CD8-positive, alpha-beta memory T cell (primary cell): ENCODE results near the gene ACACB. TPM values are rescaled to one million over a fixed set of nuclear protein-coding genes. Genes with fewer than 3 reads are reported as not detected.
A peak's percentile ranks its signal among the peaks of the same experiment; 100 is the strongest.

Experiments
- CTCF ChIA-PET: fragments of 350-600 bp; sonication (Branson Sonifier 250); formaldehyde crosslinking; loops from one replicate; lab custom pipeline; 2021; ENCODE audit warnings: antibody characterized with exemption; lab: Charles Lee
- POLR2A ChIA-PET: fragments of 350-600 bp; sonication (Branson Sonifier 250); formaldehyde crosslinking; loops from one replicate; lab custom pipeline; 2021; ENCODE audit warnings: antibody characterized with exemption; lab: Charles Lee
- DNase-seq, 5 donors: peaks; one replicate each; pipeline versions ENCODE4 v3.0.0 to v3.0.0-alpha.2; 2020 to 2022; ENCODE audit warnings: mixed read lengths in 1 of 5
- H3K27ac ChIP-seq: one replicate; pipeline ENCODE4 v1.7.0; 2013; ENCODE audit warnings: low read depth, mild to moderate bottlenecking, low read length, moderate library complexity
- H3K27me3 ChIP-seq: 2 replicates; pipeline ENCODE4 v1.7.0; 2013; ENCODE audit warnings: low read length, mild to moderate bottlenecking; ENCODE audit not compliant: insufficient read depth, poor library complexity, severe bottlenecking
- H3K36me3 ChIP-seq: 2 replicates; pipeline ENCODE4 v1.7.0; 2013; ENCODE audit warnings: mild to moderate bottlenecking, low read length, moderate library complexity; ENCODE audit not compliant: insufficient read depth
- H3K4me1 ChIP-seq: 2 replicates; pipeline ENCODE4 v1.7.0; 2013; ENCODE audit warnings: mild to moderate bottlenecking, low read length, moderate library complexity; ENCODE audit not compliant: insufficient read depth
- H3K4me3 ChIP-seq: 2 replicates; pipeline ENCODE4 v1.7.0; 2013; ENCODE audit warnings: mild to moderate bottlenecking, low read length
- H3K9me3 ChIP-seq: 2 replicates; pipeline ENCODE4 v1.7.0; 2013; ENCODE audit warnings: mild to moderate bottlenecking, low read length
- H3K27ac Mint-ChIP-seq, 8 donors: one replicate each; pipeline ENCODE4 v1.8.0; 2020 to 2021; ENCODE audit warnings: mixed read lengths in 8 of 8, mild to moderate bottlenecking in 6 of 8, inconsistent platforms in 3 of 8, moderate library complexity in 3 of 8
- H3K27me3 Mint-ChIP-seq, 2 donors: one replicate each; pipeline ENCODE4 v1.8.0; 2020 to 2021; ENCODE audit warnings: mixed read lengths in 2 of 2, mild to moderate bottlenecking in 1 of 2, moderate library complexity in 1 of 2
- H3K36me3 Mint-ChIP-seq, 3 donors: one replicate each; pipeline ENCODE4 v1.8.0; 2020 to 2021; ENCODE audit warnings: mixed read lengths in 3 of 3, inconsistent platforms in 1 of 3, mild to moderate bottlenecking in 1 of 3
- H3K4me1 Mint-ChIP-seq, 3 donors: one replicate each; pipeline ENCODE4 v1.8.0; 2020 to 2021; ENCODE audit warnings: mixed read lengths in 3 of 3, inconsistent platforms in 1 of 3, mild to moderate bottlenecking in 1 of 3
- H3K4me3 Mint-ChIP-seq, 7 donors: one replicate each; pipeline ENCODE4 v1.8.0; 2020 to 2021; ENCODE audit warnings: mixed read lengths in 7 of 7, mild to moderate bottlenecking in 6 of 7, moderate library complexity in 4 of 7, inconsistent platforms in 2 of 7
- H3K9me3 Mint-ChIP-seq, 5 donors: one replicate each; pipeline ENCODE4 v1.8.0; 2020 to 2022; ENCODE audit warnings: mixed read lengths in 5 of 5, mild to moderate bottlenecking in 3 of 5, moderate library complexity in 2 of 5, inconsistent platforms in 1 of 5
- polyA plus RNA-seq: library from polyadenylated mRNA; unstranded; fragments of 300-500 nt; fragmentation: Illumina TruSeq; gene quantifications from one replicate; pipeline ENCODE4 v1.2.3, GENCODE V29; 2021
- total RNA-seq, 2 experiments: library from RNA; stranded (reverse); gene quantifications; one replicate each; pipeline ENCODE4 v1.2.3, GENCODE V29; 2021

Gene ACACB
- total and polyA plus RNA-seq, 3 experiments from 2014 or later, result 1.4 to 7.9 (median 7.8) TPM

DNA sequence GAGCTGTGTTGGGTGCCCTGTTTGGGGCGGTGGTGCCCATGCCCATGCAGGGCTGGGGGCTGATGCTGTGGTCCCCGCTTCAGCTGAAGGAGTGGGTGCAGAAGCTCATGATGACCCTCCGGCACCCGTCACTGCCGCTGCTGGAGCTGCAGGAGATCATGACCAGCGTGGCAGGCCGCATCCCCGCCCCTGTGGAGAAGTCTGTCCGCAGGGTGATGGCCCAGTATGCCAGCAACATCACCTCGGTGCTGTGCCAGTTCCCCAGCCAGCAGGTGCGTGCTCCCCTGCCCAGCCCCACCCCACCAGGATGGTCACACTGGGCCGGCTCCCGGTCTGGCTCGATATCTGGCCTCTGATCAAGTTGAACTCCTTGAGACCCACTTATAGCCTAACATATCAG is 92.7 kb downstream of the ACACB start:
- H3K27me3 ChIP-seq, result no peaks in the 10 kb centered on the region
- ChIA-PET POLR2A (no interaction called here), CTCF (no interaction called here)
- no peak overlapping the region for H3K4me3 ChIP-seq
- no peaks in the 10 kb centered on the region for H3K4me1 ChIP-seq
- Mint-ChIP-seq H3K4me1 (no peaks in the 10 kb centered on the region), H3K4me3 (no peak overlapping the region), H3K27me3 (no peaks in the 10 kb centered on the region), H3K36me3 (peaks cover 3 to 58% (median 3%) of the 10 kb centered on the region in 3 donors), H3K9me3 (no peaks in the 10 kb centered on the region), H3K27ac (no peak overlapping the region)
- DNase-seq, result no peak
- H3K9me3 ChIP-seq, result no peaks in the 10 kb centered on the region
- no peak overlapping the region for H3K27ac ChIP-seq
- no peaks in the 10 kb centered on the region for H3K36me3 ChIP-seq

- Histone ChIP-seq H3K27ac (no peak overlapping the region), H3K9me3 (no peaks in the 10 kb centered on the region), H3K36me3 (no peaks in the 10 kb centered on the region), H3K4me3 (no peak overlapping the region), H3K27me3 (no peaks in the 10 kb centered on the region), H3K4me1 (no peaks in the 10 kb centered on the region)
- Mint-ChIP-seq H3K9me3 (no peaks in the 10 kb centered on the region), H3K36me3 (peaks cover 0 to 54% (median 5%) of the 10 kb centered on the region in 3 donors), H3K27me3 (no peaks in the 10 kb centered on the region), H3K4me1 (no peaks in the 10 kb centered on the region), H3K4me3 (no peak overlapping the region), H3K27ac (peak overlapping the region in 1 of 8 donors; percentile 87)
- ChIA-PET CTCF (no interaction called here), POLR2A (no interaction called here)
- DNase-seq, result no peak
Observed at GRCh38 chr12:109212460-109213115, 96.2 kb downstream of the ACACB start.

DNA sequence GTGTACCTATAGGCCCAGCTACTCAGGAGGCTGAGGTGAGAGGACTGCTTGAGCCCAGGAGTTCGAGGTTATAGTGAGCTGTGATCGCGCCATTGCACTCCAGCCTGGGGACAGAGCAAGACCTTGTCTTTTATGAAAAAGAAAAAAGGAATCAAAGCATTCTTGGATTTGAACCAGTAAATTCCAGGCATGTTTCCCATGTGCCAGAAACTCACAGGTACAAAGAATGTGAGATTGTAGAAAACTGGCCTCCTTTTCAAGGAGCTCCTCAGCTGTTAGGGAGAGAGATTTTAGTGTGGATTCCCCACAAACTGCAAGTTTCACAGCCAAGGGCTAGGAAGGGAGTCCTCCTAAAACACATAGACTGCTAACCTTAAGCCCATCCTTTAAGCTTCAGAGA is 97.7 kb downstream of the ACACB start:
- no peaks in the 10 kb centered on the region for H3K27me3 ChIP-seq
- DNase-seq, result no peak
- H3K4me1 ChIP-seq, result no peaks in the 10 kb centered on the region
- ChIA-PET CTCF (no interaction called here), POLR2A (no interaction called here)
- H3K4me3 ChIP-seq, result no peak overlapping the region
- no peak overlapping the region for H3K4me3 Mint-ChIP-seq
- no peaks in the 10 kb centered on the region for H3K4me1 Mint-ChIP-seq
- H3K36me3 ChIP-seq, result no peaks in the 10 kb centered on the region
- H3K27ac ChIP-seq, result no peak overlapping the region
- H3K36me3 Mint-ChIP-seq, result peaks cover 0 to 53% (median 6%) of the 10 kb centered on the region in 3 donors
- no peaks in the 10 kb centered on the region for H3K9me3 Mint-ChIP-seq
- H3K27me3 Mint-ChIP-seq, result no peaks in the 10 kb centered on the region
- H3K9me3 ChIP-seq, result no peaks in the 10 kb centered on the region
- no peak overlapping the region for H3K27ac Mint-ChIP-seq

GRCh38 chr12:109218996-109219395 is 102.6 kb downstream of the ACACB start:
- Histone ChIP-seq H3K36me3 (no peaks in the 10 kb centered on the region), H3K4me1 (no peaks in the 10 kb centered on the region), H3K27me3 (no peaks in the 10 kb centered on the region), H3K4me3 (no peak overlapping the region), H3K9me3 (no peaks in the 10 kb centered on the region), H3K27ac (no peak overlapping the region)
- no peaks in the 10 kb centered on the region for H3K4me1 Mint-ChIP-seq
- no peak overlapping the region for H3K27ac Mint-ChIP-seq
- CTCF ChIA-PET, result no interaction called here
- no peak overlapping the region for H3K4me3 Mint-ChIP-seq
- POLR2A ChIA-PET, result no interaction called here
- DNase-seq, result no peak
- peaks cover 0 to 68% (median 18%) of the 10 kb centered on the region in 3 donors for H3K36me3 Mint-ChIP-seq
- H3K9me3 Mint-ChIP-seq, result no peaks in the 10 kb centered on the region
- no peaks in the 10 kb centered on the region for H3K27me3 Mint-ChIP-seq

DNA sequence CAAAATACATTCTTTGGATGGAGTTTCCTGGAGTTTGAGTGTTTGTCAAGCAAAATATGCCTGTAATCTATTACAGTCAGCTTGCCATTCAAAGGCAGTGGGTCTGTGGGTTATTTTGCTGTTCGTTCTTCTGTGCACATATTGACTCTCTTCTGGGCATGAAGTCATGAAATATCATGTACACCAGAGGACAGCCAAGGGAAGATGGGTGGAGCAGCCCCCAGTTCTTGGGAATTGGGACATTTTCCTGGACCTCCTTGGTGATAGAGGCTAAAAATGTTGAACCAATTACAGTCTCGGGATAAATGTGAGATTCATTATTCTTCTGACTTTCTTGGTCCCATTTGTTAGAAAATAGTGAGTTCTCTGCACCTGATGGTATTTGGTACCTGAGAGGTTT is 103.6 kb downstream of the ACACB start:
- Mint-ChIP-seq H3K9me3 (no peaks in the 10 kb centered on the region), H3K36me3 (peaks cover 0 to 68% (median 24%) of the 10 kb centered on the region in 3 donors), H3K4me1 (no peaks in the 10 kb centered on the region), H3K4me3 (no peak overlapping the region), H3K27ac (no peak overlapping the region), H3K27me3 (no peaks in the 10 kb centered on the region)
- DNase-seq, result no peak
- no peak overlapping the region for H3K27ac ChIP-seq
- H3K4me3 ChIP-seq, result no peak overlapping the region
- H3K4me1 ChIP-seq, result no peaks in the 10 kb centered on the region
- no peaks in the 10 kb centered on the region for H3K36me3 ChIP-seq
- no peaks in the 10 kb centered on the region for H3K27me3 ChIP-seq
- ChIA-PET POLR2A (no interaction called here), CTCF (no interaction called here)
- H3K9me3 ChIP-seq, result no peaks in the 10 kb centered on the region

- Mint-ChIP-seq H3K36me3 (peaks cover 0 to 71% (median 24%) of the 10 kb centered on the region in 3 donors), H3K27ac (no peak overlapping the region), H3K27me3 (no peaks in the 10 kb centered on the region), H3K4me3 (no peak overlapping the region), H3K4me1 (no peaks in the 10 kb centered on the region), H3K9me3 (no peaks in the 10 kb centered on the region)
- no peak overlapping the region for H3K27ac ChIP-seq
- no peak overlapping the region for H3K4me3 ChIP-seq
- no peaks in the 10 kb centered on the region for H3K36me3 ChIP-seq
- no peak for DNase-seq
- H3K4me1 ChIP-seq, result no peaks in the 10 kb centered on the region
- no peaks in the 10 kb centered on the region for H3K27me3 ChIP-seq
- ChIA-PET CTCF (no interaction called here), POLR2A (no interaction called here)
- H3K9me3 ChIP-seq, result no peaks in the 10 kb centered on the region
Observed at GRCh38 chr12:109221277-109221931, 105.0 kb downstream of the ACACB start.

DNA sequence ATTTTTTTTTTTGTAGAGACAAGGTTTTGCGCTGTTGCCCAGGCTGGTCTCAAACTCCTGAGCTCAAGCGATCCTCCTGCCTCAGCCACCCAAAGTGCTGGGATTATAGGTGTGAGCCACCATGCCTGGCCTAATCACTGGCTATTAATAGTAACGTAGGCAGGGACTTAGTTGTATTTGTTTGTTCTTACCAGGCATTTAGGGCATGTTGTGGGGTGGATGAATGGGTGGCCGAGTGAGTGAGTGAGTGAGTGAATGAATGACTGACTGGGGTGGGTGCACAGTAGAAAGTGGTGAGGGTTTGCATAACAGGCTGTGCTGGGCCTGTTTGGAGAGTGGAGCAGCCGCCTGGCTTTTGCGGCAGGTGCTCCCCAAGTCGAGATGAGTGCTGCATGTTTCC is 105.7 kb downstream of the ACACB start:
- H3K9me3 Mint-ChIP-seq, result no peaks in the 10 kb centered on the region
- CTCF ChIA-PET, result no interaction called here
- no peaks in the 10 kb centered on the region for H3K9me3 ChIP-seq
- no peak overlapping the region for H3K27ac Mint-ChIP-seq
- H3K4me3 Mint-ChIP-seq, result no peak overlapping the region
- H3K27me3 ChIP-seq, result no peaks in the 10 kb centered on the region
- POLR2A ChIA-PET, result no interaction called here
- H3K36me3 ChIP-seq, result no peaks in the 10 kb centered on the region
- H3K4me1 Mint-ChIP-seq, result no peaks in the 10 kb centered on the region
- no peaks in the 10 kb centered on the region for H3K27me3 Mint-ChIP-seq
- no peak for DNase-seq
- no peak overlapping the region for H3K27ac ChIP-seq
- H3K4me3 ChIP-seq, result no peak overlapping the region
- H3K36me3 Mint-ChIP-seq, result peaks cover 0 to 71% (median 21%) of the 10 kb centered on the region in 3 donors
- H3K4me1 ChIP-seq, result no peaks in the 10 kb centered on the region

DNA sequence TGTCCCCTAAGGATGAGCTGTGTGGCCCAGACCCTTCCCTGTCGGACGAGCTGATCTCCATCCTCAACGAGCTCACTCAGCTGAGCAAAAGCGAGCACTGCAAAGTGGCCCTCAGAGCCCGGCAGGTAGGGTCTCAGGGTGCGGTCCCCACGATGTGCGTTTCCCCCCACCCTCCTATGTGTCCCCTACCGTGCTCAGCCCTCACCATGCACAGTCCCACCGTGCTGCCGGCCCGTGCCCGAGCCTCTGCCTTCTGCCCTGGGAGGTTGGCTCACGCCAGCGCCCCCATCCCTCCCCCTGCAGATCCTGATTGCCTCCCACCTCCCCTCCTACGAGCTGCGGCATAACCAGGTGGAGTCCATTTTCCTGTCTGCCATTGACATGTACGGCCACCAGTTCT is 106.1 kb downstream of the ACACB start:
- Mint-ChIP-seq H3K36me3 (peaks cover 0 to 72% (median 20%) of the 10 kb centered on the region in 3 donors), H3K4me3 (no peak overlapping the region), H3K27me3 (no peaks in the 10 kb centered on the region), H3K4me1 (no peaks in the 10 kb centered on the region), H3K27ac (no peak overlapping the region), H3K9me3 (no peaks in the 10 kb centered on the region)
- no peak overlapping the region for H3K4me3 ChIP-seq
- H3K27ac ChIP-seq, result no peak overlapping the region
- H3K36me3 ChIP-seq, result no peaks in the 10 kb centered on the region
- no peaks in the 10 kb centered on the region for H3K27me3 ChIP-seq
- DNase-seq, result no peak
- no peaks in the 10 kb centered on the region for H3K4me1 ChIP-seq
- H3K9me3 ChIP-seq, result no peaks in the 10 kb centered on the region
- ChIA-PET CTCF (no interaction called here), POLR2A (no interaction called here)
